ENCODE results near the gene TCTN3. TPM values are rescaled to one million over a fixed set of nuclear protein-coding genes. Genes with fewer than 3 reads are reported as not detected.
A peak's percentile ranks its signal among the peaks of the same experiment; 100 is the strongest.

Gene TCTN3
- total RNA-seq, 2 donors from 2014 or later: 14.1 to 15.6 TPM

GRCh38 chr10:95693071-95693667 lies 558 bp downstream of the TCTN3 start:
- H3K36me3 ChIP-seq: no peaks in the 10 kb centered on the region
- peaks cover 0 to 21% of the 10 kb centered on the region in 2 donors for H3K4me1 ChIP-seq
- H3K4me3 ChIP-seq: peak overlapping the region; percentile 66 to 76
- H3K9me3 ChIP-seq: no peaks in the 10 kb centered on the region
- peak overlapping the region; percentile 82 to 83 for H3K27ac ChIP-seq
- TF ChIP-seq, protein P1, sequence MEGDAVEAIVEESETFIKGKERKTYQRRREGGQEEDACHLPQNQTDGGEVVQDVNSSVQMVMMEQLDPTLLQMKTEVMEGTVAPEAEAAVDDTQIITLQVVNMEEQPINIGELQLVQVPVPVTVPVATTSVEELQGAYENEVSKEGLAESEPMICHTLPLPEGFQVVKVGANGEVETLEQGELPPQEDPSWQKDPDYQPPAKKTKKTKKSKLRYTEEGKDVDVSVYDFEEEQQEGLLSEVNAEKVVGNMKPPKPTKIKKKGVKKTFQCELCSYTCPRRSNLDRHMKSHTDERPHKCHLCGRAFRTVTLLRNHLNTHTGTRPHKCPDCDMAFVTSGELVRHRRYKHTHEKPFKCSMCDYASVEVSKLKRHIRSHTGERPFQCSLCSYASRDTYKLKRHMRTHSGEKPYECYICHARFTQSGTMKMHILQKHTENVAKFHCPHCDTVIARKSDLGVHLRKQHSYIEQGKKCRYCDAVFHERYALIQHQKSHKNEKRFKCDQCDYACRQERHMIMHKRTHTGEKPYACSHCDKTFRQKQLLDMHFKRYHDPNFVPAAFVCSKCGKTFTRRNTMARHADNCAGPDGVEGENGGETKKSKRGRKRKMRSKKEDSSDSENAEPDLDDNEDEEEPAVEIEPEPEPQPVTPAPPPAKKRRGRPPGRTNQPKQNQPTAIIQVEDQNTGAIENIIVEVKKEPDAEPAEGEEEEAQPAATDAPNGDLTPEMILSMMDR (IDR thresholded peaks at IDR 0.05): no peak
- H3K27me3 ChIP-seq: no peaks in the 10 kb centered on the region
- no peak for DNase-seq (ENCODE audit: low spot score)

GRCh38 chr10:95691281-95691680 lies 2.4 kb downstream of the TCTN3 start:
- Histone ChIP-seq H3K27me3 (no peaks in the 10 kb centered on the region), H3K27ac (no peak overlapping the region), H3K4me3 (no peak overlapping the region), H3K4me1 (peaks cover 0 to 21% of the 10 kb centered on the region in 2 donors), H3K36me3 (peaks cover 14% of the 10 kb centered on the region), H3K9me3 (no peaks in the 10 kb centered on the region)
- DNase-seq (ENCODE audit: low spot score): no peak
- TF ChIP-seq, protein P1 (IDR thresholded peaks at IDR 0.05): no peak

GRCh38 chr10:95688648-95689047 lies 5.1 kb downstream of the TCTN3 start:
- Histone ChIP-seq H3K36me3 (peaks cover 39% of the 10 kb centered on the region), H3K4me1 (peaks cover 0 to 16% of the 10 kb centered on the region in 2 donors), H3K27ac (no peak overlapping the region), H3K9me3 (no peaks in the 10 kb centered on the region), H3K27me3 (no peaks in the 10 kb centered on the region), H3K4me3 (no peak overlapping the region)
- TF ChIP-seq, protein P1 (IDR thresholded peaks at IDR 0.05): no peak
- DNase-seq (ENCODE audit: low spot score): no peak

GRCh38 chr10:95683966-95684365 lies 9.8 kb downstream of the TCTN3 start:
- peaks cover 74% of the 10 kb centered on the region for H3K36me3 ChIP-seq
- no peak for DNase-seq (ENCODE audit: low spot score)

GRCh38 chr10:95675403-95676116 lies 18.2 kb downstream of the TCTN3 start:
- H3K9me3 ChIP-seq: no peaks in the 10 kb centered on the region
- no peaks in the 10 kb centered on the region for H3K27me3 ChIP-seq
- peaks cover 33% of the 10 kb centered on the region for H3K36me3 ChIP-seq
- no peaks in the 10 kb centered on the region for H3K4me1 ChIP-seq
- no peak overlapping the region for H3K4me3 ChIP-seq
- no peak overlapping the region for H3K27ac ChIP-seq
- no peak for DNase-seq (ENCODE audit: low spot score)
- TF ChIP-seq, protein P1 (IDR thresholded peaks at IDR 0.05): no peak

More at GRCh38 chr10:95683966-95684365, 9.8 kb downstream of the TCTN3 start:
- Histone ChIP-seq H3K27me3 (no peaks in the 10 kb centered on the region), H3K4me1 (no peaks in the 10 kb centered on the region), H3K9me3 (no peaks in the 10 kb centered on the region), H3K27ac (no peak overlapping the region), H3K4me3 (no peak overlapping the region)
- TF ChIP-seq, protein P1 (IDR thresholded peaks at IDR 0.05): no peak
